Right cardiac atrium (tissue), 5 donors: ENCODE data around the gene RIN2. TPM values are rescaled to one million over a fixed set of nuclear protein-coding genes. Genes with fewer than 3 reads are reported as not detected.
A peak's percentile ranks its signal among the peaks of the same experiment; 100 is the strongest.

Source experiments
- ATAC-seq, 2 donors: fragments of 200-7000 bp; cut with Tn5 transposase; one replicate each; pipeline versions ENCODE4 v1.8.0 to v1.9.1; 2020; ENCODE audit warnings: moderate library complexity in 2 of 2, mild to moderate bottlenecking in 1 of 2
- DNase-seq, 3 donors: peaks; one replicate each; pipeline ENCODE4 v3.0.0-alpha.2; 2020
- H3K27ac ChIP-seq: one replicate; pipeline ENCODE4 v1.5.1; 2013; ENCODE audit warnings: mild to moderate bottlenecking, low read length, control low read depth, moderate library complexity
- H3K27me3 ChIP-seq: one replicate; pipeline ENCODE4 v1.6.1; 2013; ENCODE audit not compliant: control insufficient read depth, insufficient read depth
- H3K4me1 ChIP-seq: one replicate; pipeline ENCODE4 v1.6.1; 2013; ENCODE audit warnings: low read length; ENCODE audit not compliant: control insufficient read depth, insufficient read depth
- H3K4me3 ChIP-seq: one replicate; pipeline ENCODE4 v1.5.1; 2013; ENCODE audit warnings: low read length, control low read depth
- H3K9me3 ChIP-seq: one replicate; pipeline ENCODE4 v1.6.1; 2013; ENCODE audit warnings: low read length; ENCODE audit not compliant: control insufficient read depth
- WGBS: extraction: QIAGEN DNeasy Blood & Tissue Kit; methylation state at CpG from one replicate; pipeline ENCODE4 v1.1.7; 2013; 5-methylcytosine and 5-hydroxymethylcytosine counted together
- intact Hi-C, 4 donors: fragments of 100-400 bp; cut with DNase I; formaldehyde crosslinking; loops; one replicate each; pipeline versions ENCODE4 v1.11.0 to v1.14.0; 2022 to 2023
- polyA plus RNA-seq: library from polyadenylated mRNA; stranded (reverse); fragments of 200-250 nt; gene quantifications from one replicate; pipeline ENCODE4 v1.2.3, GENCODE V29; 2013
- total RNA-seq, 4 donors: library from RNA; stranded (reverse); fragmentation: NEBNext Ultra II Directional; extraction: Animal tissue kit (Norgen Biotek cat#: 25700); gene quantifications; one replicate each; pipeline ENCODE4 v1.2.1, GENCODE V29; 2021
- donor health status: healthy with polysubstance abuse.
- donor health status: DM: no; HTN: yes; CAD: no.
- donor health status: DM: no; HTN: no; CAD: no.
- donor health status: DM: no; HTN: yes; CAD: no; lungs with severe emphysema.
- donor health status: DM: yes; HTN: yes; CAD: no.

The RIN2 gene
- total and polyA plus RNA-seq, 5 donors: 16.8 to 70.9 (median 59.6) TPM

DNA sequence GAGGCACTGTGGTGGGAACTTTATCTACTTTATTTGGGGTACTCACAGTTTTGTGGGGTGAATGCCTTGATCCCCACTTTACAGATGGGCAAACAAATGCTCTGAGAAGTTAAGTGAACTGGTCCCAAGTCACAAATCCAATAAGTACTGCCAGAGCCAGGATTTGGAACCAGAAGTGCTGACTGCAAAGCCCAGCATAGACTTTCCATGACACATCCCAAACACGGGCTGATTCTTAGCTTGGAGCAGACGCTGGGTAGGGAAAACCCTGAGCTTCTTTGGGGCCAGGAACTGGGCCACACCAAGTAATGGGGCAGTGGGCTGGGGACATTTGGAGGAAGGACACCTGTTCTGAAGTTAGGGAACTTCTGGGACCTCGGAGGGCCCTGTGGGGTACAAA, 20.3 kb downstream of the RIN2 start:
- intact Hi-C loops: no loop called here
- H3K4me3 ChIP-seq: no peak overlapping the region
- no peaks in the 10 kb centered on the region for H3K9me3 ChIP-seq
- peak overlapping the region; percentile 39 for H3K27ac ChIP-seq
- ATAC-seq (peak; percentile 47 to 54), DNase-seq (no peak)
- H3K27me3 ChIP-seq: no peaks in the 10 kb centered on the region
- WGBS: 69% methylated on average over 3 of the region's 3 CpGs
- H3K4me1 ChIP-seq: peaks cover 22% of the 10 kb centered on the region

GRCh38 chr20:19779634-19780033, 21.6 kb downstream of the RIN2 start:
- intact Hi-C loops: loop anchor here (2.0 to 10.0 kb wide), 5 partner anchors 85 to 217 kb away; no protein-coding TSS in a partner anchor
- peak overlapping the region; percentile 50 for H3K27ac ChIP-seq

GRCh38 chr20:19780261-19780660, 22.2 kb downstream of the RIN2 start:
- DNase-seq (no peak), ATAC-seq (peak; percentile 27 to 47)
- intact Hi-C loops: loop anchor here (2.0 to 10.0 kb wide), 5 partner anchors 85 to 217 kb away; no protein-coding TSS in a partner anchor
- no peaks in the 10 kb centered on the region for H3K9me3 ChIP-seq
- H3K4me3 ChIP-seq: no peak overlapping the region
- H3K4me1 ChIP-seq: peaks cover 18% of the 10 kb centered on the region
- H3K27me3 ChIP-seq: no peaks in the 10 kb centered on the region
- WGBS: 62% methylated on average over 5 of the region's 5 CpGs
- H3K27ac ChIP-seq: peak overlapping the region; percentile 65

More at GRCh38 chr20:19779634-19780033, 21.6 kb downstream of the RIN2 start:
- Histone ChIP-seq H3K9me3 (no peaks in the 10 kb centered on the region), H3K4me3 (no peak overlapping the region), H3K4me1 (peaks cover 19% of the 10 kb centered on the region), H3K27me3 (no peaks in the 10 kb centered on the region)
- 90% methylated on average over 5 of the region's 5 CpGs for WGBS
- DNase-seq: no peak
- ATAC-seq: no peak

GRCh38 chr20:19781235-19781634, 23.2 kb downstream of the RIN2 start:
- H3K27ac ChIP-seq: no peak overlapping the region

GRCh38 chr20:19782669-19783068, 24.6 kb downstream of the RIN2 start:
- Histone ChIP-seq H3K27me3 (no peaks in the 10 kb centered on the region), H3K4me3 (no peak overlapping the region), H3K27ac (no peak overlapping the region), H3K4me1 (peaks cover 18% of the 10 kb centered on the region), H3K9me3 (no peaks in the 10 kb centered on the region)
- DNase-seq: no peak
- intact Hi-C loops: loop anchor here (10.0 kb wide), 4 partner anchors 88 to 212 kb away; no protein-coding TSS in a partner anchor
- ATAC-seq: no peak
- WGBS: 97% methylated on average over 3 of the region's 3 CpGs

More at GRCh38 chr20:19781235-19781634, 23.2 kb downstream of the RIN2 start:
- ATAC-seq (no peak), DNase-seq (no peak)
- no peaks in the 10 kb centered on the region for H3K9me3 ChIP-seq
- 87% methylated on average over 7 of the region's 7 CpGs for WGBS
- H3K4me3 ChIP-seq: no peak overlapping the region
- intact Hi-C loops: loop anchor here (2.0 to 10.0 kb wide), 5 partner anchors 86 to 216 kb away; no protein-coding TSS in a partner anchor
- peaks cover 19% of the 10 kb centered on the region for H3K4me1 ChIP-seq
- no peaks in the 10 kb centered on the region for H3K27me3 ChIP-seq

GRCh38 chr20:19783966-19784401, 25.9 kb downstream of the RIN2 start:
- H3K4me1 ChIP-seq: peaks cover 16% of the 10 kb centered on the region
- no peak overlapping the region for H3K4me3 ChIP-seq
- WGBS: 45% methylated on average over 7 of the region's 7 CpGs
- no peaks in the 10 kb centered on the region for H3K9me3 ChIP-seq
- peak; percentile 42 to 60 for ATAC-seq
- intact Hi-C loops: loop anchor here (10.0 kb wide), 4 partner anchors 89 to 211 kb away; no protein-coding TSS in a partner anchor
- H3K27me3 ChIP-seq: no peaks in the 10 kb centered on the region
- peak overlapping the region; percentile 82 for H3K27ac ChIP-seq
- DNase-seq: peak; percentile 51 to 79 (median 68)

- peak; percentile 76 to 81 for ATAC-seq
- intact Hi-C loops: loop anchor here (5.0 to 10.0 kb wide), 5 partner anchors 90 to 210 kb away; no protein-coding TSS in a partner anchor
- peaks cover 16% of the 10 kb centered on the region for H3K4me1 ChIP-seq
- H3K9me3 ChIP-seq: no peaks in the 10 kb centered on the region
- H3K27ac ChIP-seq: peak overlapping the region; percentile 91
- 10% methylated on average over 11 of the region's 11 CpGs for WGBS
- H3K27me3 ChIP-seq: no peaks in the 10 kb centered on the region
- no peak overlapping the region for H3K4me3 ChIP-seq
- peak; percentile 44 to 75 (median 64) for DNase-seq
Observed at GRCh38 chr20:19784511-19785172, 26.6 kb downstream of the RIN2 start.

- intact Hi-C loops: loop anchor here (5.0 to 10.0 kb wide), 5 partner anchors 91 to 209 kb away; no protein-coding TSS in a partner anchor
- H3K4me3 ChIP-seq: no peak overlapping the region
- no peaks in the 10 kb centered on the region for H3K27me3 ChIP-seq
- peak overlapping the region; percentile 85 for H3K27ac ChIP-seq
- WGBS: 26% methylated on average over 5 of the region's 5 CpGs
- DNase-seq: no peak
- H3K4me1 ChIP-seq: peaks cover 13% of the 10 kb centered on the region
- ATAC-seq: peak; percentile 19 to 22
- no peaks in the 10 kb centered on the region for H3K9me3 ChIP-seq
Observed at GRCh38 chr20:19785173-19785982, 27.3 kb downstream of the RIN2 start.

DNA sequence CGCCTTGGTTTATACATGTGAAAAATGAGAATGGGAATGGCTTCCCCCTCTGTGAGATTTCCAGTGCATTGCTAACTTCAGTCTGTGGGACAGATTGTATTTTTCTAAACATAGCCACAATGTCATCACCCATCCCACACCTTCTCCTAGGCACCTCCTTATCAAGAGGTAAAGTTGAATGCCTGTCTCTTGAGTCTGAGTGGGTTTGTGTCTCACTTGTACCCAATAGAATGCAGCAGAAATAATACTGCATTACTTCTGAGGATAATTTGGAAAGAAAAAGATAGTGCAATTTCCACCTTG, 27.9 kb downstream of the RIN2 start:
- no peaks in the 10 kb centered on the region for H3K9me3 ChIP-seq
- H3K4me1 ChIP-seq: peaks cover 13% of the 10 kb centered on the region
- ATAC-seq: peak; percentile 69 to 74
- no peak for DNase-seq
- 69% methylated on average over 1 of the region's 1 CpG for WGBS
- intact Hi-C loops: loop anchor here (5.0 to 10.0 kb wide), 5 partner anchors 91 to 209 kb away; no protein-coding TSS in a partner anchor
- H3K27ac ChIP-seq: peak overlapping the region; percentile 88
- H3K27me3 ChIP-seq: no peaks in the 10 kb centered on the region
- H3K4me3 ChIP-seq: no peak overlapping the region

GRCh38 chr20:19786311-19786710, 28.3 kb downstream of the RIN2 start:
- peak; percentile 58 to 75 (median 66) for DNase-seq
- H3K4me3 ChIP-seq: no peak overlapping the region
- peak overlapping the region; percentile 88 for H3K27ac ChIP-seq
- H3K27me3 ChIP-seq: no peaks in the 10 kb centered on the region
- intact Hi-C loops: loop anchor here (5.0 to 10.0 kb wide), 5 partner anchors 92 to 208 kb away; no protein-coding TSS in a partner anchor
- 19% methylated on average over 5 of the region's 5 CpGs for WGBS
- no peaks in the 10 kb centered on the region for H3K9me3 ChIP-seq
- peak; percentile 69 to 79 for ATAC-seq
- peaks cover 13% of the 10 kb centered on the region for H3K4me1 ChIP-seq
